ENCODE results near the gene COA1.
A peak's percentile ranks its signal among the peaks of the same experiment; 100 is the strongest.
"Not testable (repeated sequence)": the region's sequence is repeated elsewhere in the genome, so short reads cannot be mapped to it uniquely, and the experiment has no call there.

COA1 gene

GRCh38 chr7:43625453-43625852, 103.9 kb downstream of the COA1 start:
- DNase-seq = no peak

GRCh38 chr7:43624156-43624555, 105.2 kb downstream of the COA1 start:
- no peak for DNase-seq

- no peak for DNase-seq
These were observed 107.4 kb downstream of the COA1 start for GRCh38 chr7:43621729-43622448.

- no peak for DNase-seq
These were observed 109.9 kb downstream of the COA1 start for GRCh38 chr7:43619213-43620012.

GRCh38 chr7:43618073-43618472, 111.2 kb downstream of the COA1 start:
- no peak for DNase-seq

GRCh38 chr7:43616977-43617376, 112.3 kb downstream of the COA1 start:
- DNase-seq = no peak

GRCh38 chr7:43615558-43616145, 113.7 kb downstream of the COA1 start:
- DNase-seq = no peak

- no peak for DNase-seq
These were observed 116.4 kb downstream of the COA1 start for GRCh38 chr7:43612599-43613589.

GRCh38 chr7:43612128-43612527, 117.2 kb downstream of the COA1 start:
- DNase-seq = no peak

- no peak for DNase-seq
These were observed 120.2 kb downstream of the COA1 start for GRCh38 chr7:43609097-43609496.

GRCh38 chr7:43604251-43604650, 125.1 kb downstream of the COA1 start:
- no peak for DNase-seq

GRCh38 chr7:43602256-43602655, 127.1 kb downstream of the COA1 start:
- no peak for DNase-seq

GRCh38 chr7:43600056-43600455, 129.3 kb downstream of the COA1 start:
- DNase-seq = no peak

- not testable (repeated sequence) for DNase-seq
These were observed 132.9 kb downstream of the COA1 start for GRCh38 chr7:43596426-43596825.

GRCh38 chr7:43594020-43594419, 135.3 kb downstream of the COA1 start:
- DNase-seq = no peak

- peak; percentile 44 for DNase-seq
These were observed 136.3 kb downstream of the COA1 start for GRCh38 chr7:43593010-43593409.

GRCh38 chr7:43592326-43592725, 137.0 kb downstream of the COA1 start:
- no peak for DNase-seq

- DNase-seq = no peak
These were observed 137.7 kb downstream of the COA1 start for GRCh38 chr7:43591558-43592180.

GRCh38 chr7:43590862-43591557, 138.3 kb downstream of the COA1 start:
- DNase-seq = peak; percentile 53

- DNase-seq = no peak
These were observed 139.6 kb downstream of the COA1 start for GRCh38 chr7:43589728-43590127.
